Esophagus squamous epithelium (tissue), 4 donors: ENCODE results near the gene HFE.

Source experiments
- POLR2A ChIP-seq, 4 donors: fragments of 450-650 bp; IDR thresholded peaks; one replicate each; pipeline ENCODE4 v1.6.1; 2017; ENCODE audit warnings: antibody characterized with exemption in 4 of 4, mild to moderate bottlenecking in 4 of 4, moderate library complexity in 3 of 4
- TF ChIP-seq, protein P1 (sequence below), 6 experiments: fragments of 450-650 bp in 4 of 6; fragments of 200-600 bp in 2 of 6; sonication (generic) in 2 of 6; IDR thresholded peaks; one replicate each; pipeline ENCODE4 v1.5.1; 2016 to 2019; ENCODE audit warnings: antibody characterized with exemption in 6 of 6, mild to moderate bottlenecking in 4 of 6, moderate library complexity in 4 of 6

DNA sequence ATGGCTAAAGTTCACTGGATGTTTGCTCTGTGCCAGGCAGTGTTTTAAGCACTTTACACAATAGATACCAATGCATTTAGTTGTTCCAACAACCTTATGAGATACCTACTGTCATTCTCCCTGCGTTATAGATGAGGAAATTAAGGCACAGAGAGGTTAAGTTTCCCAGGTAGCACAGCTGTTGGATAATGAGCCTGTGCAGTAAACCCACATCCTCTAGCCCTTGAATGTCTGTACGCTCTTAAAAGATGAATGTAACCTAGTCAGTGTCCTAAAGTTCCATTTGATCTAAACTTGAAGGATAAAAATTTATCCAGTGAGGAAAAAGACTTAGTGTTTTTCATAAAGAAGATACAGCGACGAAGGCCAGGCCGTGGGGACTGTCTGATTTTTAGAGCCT, 28.0 kb downstream of the HFE start:
- TF ChIP-seq, protein P1, sequence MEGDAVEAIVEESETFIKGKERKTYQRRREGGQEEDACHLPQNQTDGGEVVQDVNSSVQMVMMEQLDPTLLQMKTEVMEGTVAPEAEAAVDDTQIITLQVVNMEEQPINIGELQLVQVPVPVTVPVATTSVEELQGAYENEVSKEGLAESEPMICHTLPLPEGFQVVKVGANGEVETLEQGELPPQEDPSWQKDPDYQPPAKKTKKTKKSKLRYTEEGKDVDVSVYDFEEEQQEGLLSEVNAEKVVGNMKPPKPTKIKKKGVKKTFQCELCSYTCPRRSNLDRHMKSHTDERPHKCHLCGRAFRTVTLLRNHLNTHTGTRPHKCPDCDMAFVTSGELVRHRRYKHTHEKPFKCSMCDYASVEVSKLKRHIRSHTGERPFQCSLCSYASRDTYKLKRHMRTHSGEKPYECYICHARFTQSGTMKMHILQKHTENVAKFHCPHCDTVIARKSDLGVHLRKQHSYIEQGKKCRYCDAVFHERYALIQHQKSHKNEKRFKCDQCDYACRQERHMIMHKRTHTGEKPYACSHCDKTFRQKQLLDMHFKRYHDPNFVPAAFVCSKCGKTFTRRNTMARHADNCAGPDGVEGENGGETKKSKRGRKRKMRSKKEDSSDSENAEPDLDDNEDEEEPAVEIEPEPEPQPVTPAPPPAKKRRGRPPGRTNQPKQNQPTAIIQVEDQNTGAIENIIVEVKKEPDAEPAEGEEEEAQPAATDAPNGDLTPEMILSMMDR (IDR thresholded peaks at IDR 0.05), result no peak
- no peak for TF ChIP-seq POLR2A (IDR thresholded peaks at IDR 0.05)
